Nephron (organoid): ENCODE results near the gene ANKRD13C.

Experiments
- H3K27ac Mint-ChIP-seq, 3 experiments: 2 replicates each; pipeline ENCODE4 v1.8.0; 2020; ENCODE audit warnings: mixed read lengths in 3 of 3, mild to moderate bottlenecking in 2 of 3, moderate library complexity in 1 of 3
- H3K27me3 Mint-ChIP-seq: 2 replicates; pipeline ENCODE4 v1.8.0; 2021; ENCODE audit warnings: low read depth, mild to moderate bottlenecking, moderate library complexity, mixed read lengths
- H3K36me3 Mint-ChIP-seq: 2 replicates; pipeline ENCODE4 v1.8.0; 2020; ENCODE audit warnings: low read depth, mixed read lengths
- H3K4me1 Mint-ChIP-seq: 2 replicates; pipeline ENCODE4 v1.8.0; 2020; ENCODE audit warnings: mixed read lengths
- H3K4me3 Mint-ChIP-seq, 3 experiments: 2 replicates each; pipeline ENCODE4 v1.8.0; 2020; ENCODE audit warnings: mild to moderate bottlenecking in 3 of 3, mixed read lengths in 3 of 3, moderate library complexity in 2 of 3
- H3K9me3 Mint-ChIP-seq: 2 replicates; pipeline ENCODE4 v1.8.0; 2020; ENCODE audit warnings: mixed read lengths
- TF ChIP-seq, protein P1 (sequence below), 3 experiments: fragments of 200-600 bp; sonication (generic); IDR thresholded peaks; one replicate each; pipeline ENCODE4 v1.5.0; 2021; ENCODE audit warnings: antibody characterized with exemption in 3 of 3; ENCODE audit not compliant: unreplicated experiment in 3 of 3

ANKRD13C gene

DNA sequence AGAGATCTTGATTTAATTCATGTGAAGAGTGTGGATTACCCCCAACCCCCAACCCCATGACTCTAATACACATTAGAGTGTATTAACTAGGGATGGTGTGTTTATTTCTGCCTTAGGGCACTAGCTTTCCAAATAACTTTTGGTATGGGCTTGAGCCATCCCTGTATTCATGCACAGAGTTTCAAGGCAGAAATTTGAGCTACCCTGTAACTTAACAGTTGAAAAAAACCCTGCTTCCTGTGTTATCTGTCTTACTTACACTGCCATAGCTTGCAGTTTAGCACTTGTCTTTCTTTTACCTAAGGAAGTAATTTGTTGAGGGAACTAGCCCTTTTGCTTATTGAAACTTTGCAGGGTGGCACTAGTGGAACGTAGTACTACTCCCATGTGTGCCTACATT lies 127.1 kb downstream of the ANKRD13C start:
- H3K4me3 Mint-ChIP-seq, result no peak overlapping the region
- peaks cover 55% of the 10 kb centered on the region for H3K36me3 Mint-ChIP-seq
- H3K27ac Mint-ChIP-seq, result peak overlapping the region in 1 of 3 experiments; percentile 3
- TF ChIP-seq, protein P1, sequence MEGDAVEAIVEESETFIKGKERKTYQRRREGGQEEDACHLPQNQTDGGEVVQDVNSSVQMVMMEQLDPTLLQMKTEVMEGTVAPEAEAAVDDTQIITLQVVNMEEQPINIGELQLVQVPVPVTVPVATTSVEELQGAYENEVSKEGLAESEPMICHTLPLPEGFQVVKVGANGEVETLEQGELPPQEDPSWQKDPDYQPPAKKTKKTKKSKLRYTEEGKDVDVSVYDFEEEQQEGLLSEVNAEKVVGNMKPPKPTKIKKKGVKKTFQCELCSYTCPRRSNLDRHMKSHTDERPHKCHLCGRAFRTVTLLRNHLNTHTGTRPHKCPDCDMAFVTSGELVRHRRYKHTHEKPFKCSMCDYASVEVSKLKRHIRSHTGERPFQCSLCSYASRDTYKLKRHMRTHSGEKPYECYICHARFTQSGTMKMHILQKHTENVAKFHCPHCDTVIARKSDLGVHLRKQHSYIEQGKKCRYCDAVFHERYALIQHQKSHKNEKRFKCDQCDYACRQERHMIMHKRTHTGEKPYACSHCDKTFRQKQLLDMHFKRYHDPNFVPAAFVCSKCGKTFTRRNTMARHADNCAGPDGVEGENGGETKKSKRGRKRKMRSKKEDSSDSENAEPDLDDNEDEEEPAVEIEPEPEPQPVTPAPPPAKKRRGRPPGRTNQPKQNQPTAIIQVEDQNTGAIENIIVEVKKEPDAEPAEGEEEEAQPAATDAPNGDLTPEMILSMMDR (IDR thresholded peaks at IDR 0.05; ENCODE audit: unreplicated experiment in 3 of 3), result no peak
- H3K9me3 Mint-ChIP-seq, result no peaks in the 10 kb centered on the region
- H3K27me3 Mint-ChIP-seq, result no peaks in the 10 kb centered on the region
- peaks cover 33% of the 10 kb centered on the region for H3K4me1 Mint-ChIP-seq

DNA sequence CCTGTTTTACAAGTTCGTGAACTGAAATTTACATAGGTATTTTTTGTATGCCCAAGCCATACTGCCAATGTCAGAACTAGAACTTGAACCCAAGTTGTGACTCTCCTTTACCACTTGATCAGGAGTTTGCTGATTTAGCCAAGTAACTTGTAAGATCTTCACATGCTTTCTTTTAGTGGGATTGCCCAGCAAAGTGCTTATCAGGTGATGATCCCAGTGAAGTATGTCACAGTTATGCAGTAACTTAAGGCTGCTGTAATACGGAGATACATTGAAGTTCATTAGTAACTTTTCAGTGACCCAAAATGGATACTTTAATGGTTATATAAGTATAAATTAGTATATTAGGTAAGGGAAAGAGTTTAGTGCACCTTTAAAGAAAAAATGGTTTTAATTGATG lies 129.6 kb downstream of the ANKRD13C start:
- Mint-ChIP-seq H3K4me1 (peaks cover 41% of the 10 kb centered on the region), H3K36me3 (peaks cover 31% of the 10 kb centered on the region), H3K27ac (no peak overlapping the region), H3K4me3 (peak overlapping the region; percentile 28 to 78 (median 61)), H3K9me3 (no peaks in the 10 kb centered on the region), H3K27me3 (no peaks in the 10 kb centered on the region)
- TF ChIP-seq, protein P1 (IDR thresholded peaks at IDR 0.05; ENCODE audit: unreplicated experiment in 3 of 3), result no peak

DNA sequence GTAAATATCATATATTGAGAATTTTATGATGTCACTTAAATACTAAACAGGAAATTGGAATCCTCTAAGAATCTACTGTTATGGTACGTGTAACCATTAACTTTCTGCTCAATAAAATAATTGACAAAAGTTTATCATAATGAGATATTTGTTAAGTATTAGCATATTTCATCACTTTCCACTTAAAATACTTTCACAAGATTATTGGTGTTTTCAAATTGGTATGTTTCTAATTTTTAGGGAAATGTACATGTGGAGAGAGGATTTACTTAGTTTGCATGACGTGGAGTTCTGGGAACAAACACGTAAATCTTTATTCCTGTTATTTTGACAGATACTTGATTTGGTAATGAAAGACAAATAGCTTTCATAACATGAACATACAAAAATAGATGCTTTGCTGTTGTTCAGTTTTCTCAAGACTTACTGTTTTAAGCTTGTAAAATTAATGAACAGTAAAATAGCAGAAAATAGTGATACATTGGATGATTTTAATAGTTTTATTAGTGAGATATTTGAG lies 131.7 kb downstream of the ANKRD13C start:
- peak overlapping the region; percentile 88 to 91 (median 88) for H3K4me3 Mint-ChIP-seq
- TF ChIP-seq, protein P1 (IDR thresholded peaks at IDR 0.05; ENCODE audit: unreplicated experiment in 3 of 3), result no peak
- peak overlapping the region; percentile 44 to 96 (median 91) for H3K27ac Mint-ChIP-seq
- H3K9me3 Mint-ChIP-seq, result no peaks in the 10 kb centered on the region
- no peaks in the 10 kb centered on the region for H3K27me3 Mint-ChIP-seq
- peaks cover 43% of the 10 kb centered on the region for H3K4me1 Mint-ChIP-seq
- H3K36me3 Mint-ChIP-seq, result peaks cover 17% of the 10 kb centered on the region

GRCh38 chr1:70221238-70222121 lies 133.0 kb downstream of the ANKRD13C start, which contains the start of gene SRSF11:
Gene SRSF11, plus strand, starts transcription at chr1:70221380. Its CDS starts 257 bp downstream, at chr1:70221637.
- Mint-ChIP-seq H3K9me3 (no peaks in the 10 kb centered on the region), H3K36me3 (peaks cover 23% of the 10 kb centered on the region), H3K27ac (peak within 1 kb of the TSS; percentile 91 to 98 (median 96)), H3K4me1 (peaks cover 35% of the 10 kb centered on the region), H3K4me3 (peak within 1 kb of the TSS; percentile 88 to 91 (median 88)), H3K27me3 (no peaks in the 10 kb centered on the region)
- TF ChIP-seq, protein P1 (IDR thresholded peaks at IDR 0.05; ENCODE audit: unreplicated experiment in 3 of 3), result no peak

GRCh38 chr1:70220517-70221237 lies 133.8 kb downstream of the ANKRD13C start:
- no peaks in the 10 kb centered on the region for H3K9me3 Mint-ChIP-seq
- peaks cover 23% of the 10 kb centered on the region for H3K36me3 Mint-ChIP-seq

More at GRCh38 chr1:70220517-70221237, 133.8 kb downstream of the ANKRD13C start:
- H3K27me3 Mint-ChIP-seq, result no peaks in the 10 kb centered on the region
- peak overlapping the region; percentile 88 to 91 (median 88) for H3K4me3 Mint-ChIP-seq
- peak overlapping the region; percentile 91 to 98 (median 96) for H3K27ac Mint-ChIP-seq
- peaks cover 35% of the 10 kb centered on the region for H3K4me1 Mint-ChIP-seq
- TF ChIP-seq, protein P1 (IDR thresholded peaks at IDR 0.05; ENCODE audit: unreplicated experiment in 3 of 3), result no peak
